ENCODE measurements around the gene STARD8.

DNA sequence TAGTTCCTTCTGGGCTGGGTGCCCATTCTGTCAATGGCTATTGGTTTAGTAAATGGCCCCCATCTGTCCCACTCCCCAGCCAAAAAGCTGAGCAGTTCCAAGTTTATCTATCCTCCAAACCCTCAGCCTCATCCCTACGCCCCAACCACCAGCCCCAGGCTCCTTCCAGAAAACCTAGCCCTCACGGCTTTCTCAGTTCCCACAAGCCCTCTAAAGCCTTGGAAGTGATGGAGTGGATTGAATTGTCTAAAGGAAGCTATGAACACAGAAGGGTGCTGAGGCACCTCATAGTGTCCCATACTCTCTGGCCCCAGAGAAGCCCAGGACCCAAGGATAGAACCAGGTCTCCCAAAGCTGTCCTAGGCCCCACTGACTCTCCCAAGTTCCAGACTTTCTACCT is 105.8 kb downstream of the STARD8 start:
- TF ChIP-seq POLR2A (IDR thresholded peaks at IDR 0.05; ENCODE audit: low read length) = no peak
- no peak for TF ChIP-seq GATA1 (IDR thresholded peaks at IDR 0.05; ENCODE audit: low read depth, low read length)

All from erythroblast (primary cell).